Non-pigmented ciliary epithelial cell (primary cell): ENCODE results near the gene ADGRV1.
"Not testable (repeated sequence)": the region's sequence is repeated elsewhere in the genome, so short reads cannot be mapped to it uniquely, and the experiment has no call there.

Experiments used
- DNase-seq: peaks from one replicate; pipeline ENCODE4 v3.0.0-alpha.2; 2010; ENCODE audit warnings: low read depth

Gene ADGRV1

GRCh38 chr5:90654215-90654614, 95.6 kb downstream of the ADGRV1 start:
- DNase-seq, result no peak

- no peak for DNase-seq
Observed at GRCh38 chr5:90655423-90655822, 96.8 kb downstream of the ADGRV1 start.

GRCh38 chr5:90657030-90657429, 98.4 kb downstream of the ADGRV1 start:
- no peak for DNase-seq

GRCh38 chr5:90657788-90658187, 99.2 kb downstream of the ADGRV1 start:
- no peak for DNase-seq

DNA sequence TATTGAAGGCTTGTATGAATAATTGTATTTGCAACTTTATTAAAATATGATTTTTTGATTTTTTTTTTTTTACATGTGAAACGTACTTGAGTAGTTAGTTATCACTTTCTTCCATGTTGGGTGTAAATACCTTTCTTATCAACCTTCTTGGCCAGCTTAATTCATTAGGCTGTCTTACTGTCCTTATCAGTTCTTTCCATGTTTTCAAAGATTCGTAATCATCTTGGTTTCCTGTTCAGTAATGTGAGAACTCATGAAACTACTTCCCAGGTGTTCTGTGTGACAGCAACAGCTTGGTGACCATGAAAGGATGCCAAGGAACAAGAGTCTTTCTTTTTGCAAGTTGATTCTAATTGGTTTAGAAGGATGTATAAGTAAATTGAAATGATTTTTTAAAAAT, 100.0 kb downstream of the ADGRV1 start:
- DNase-seq, result no peak

DNA sequence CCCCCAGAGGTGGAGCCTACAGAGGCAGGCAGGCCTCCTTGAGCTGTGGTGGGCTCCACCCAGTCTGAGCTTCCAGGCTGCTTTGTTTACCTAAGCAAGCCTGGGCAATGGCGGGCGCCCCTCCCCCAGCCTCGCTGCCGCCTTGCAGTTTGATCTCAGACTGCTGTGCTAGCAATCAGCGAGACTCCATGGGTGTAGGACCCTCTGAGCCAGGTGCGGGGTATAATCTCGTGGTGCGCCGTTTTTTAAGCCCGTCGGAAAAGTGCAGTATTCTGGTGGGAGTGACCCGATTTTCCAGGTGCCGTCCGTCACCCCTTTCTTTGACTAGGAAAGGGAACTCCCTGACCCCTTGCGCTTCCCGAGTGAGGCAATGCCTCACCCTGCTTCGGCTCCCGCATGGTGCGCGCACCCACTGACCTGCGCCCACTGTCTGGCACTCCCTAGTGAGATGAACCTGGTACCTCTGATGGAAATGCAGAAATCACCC, 109.5 kb downstream of the ADGRV1 start:
- not testable (repeated sequence) for DNase-seq

DNA sequence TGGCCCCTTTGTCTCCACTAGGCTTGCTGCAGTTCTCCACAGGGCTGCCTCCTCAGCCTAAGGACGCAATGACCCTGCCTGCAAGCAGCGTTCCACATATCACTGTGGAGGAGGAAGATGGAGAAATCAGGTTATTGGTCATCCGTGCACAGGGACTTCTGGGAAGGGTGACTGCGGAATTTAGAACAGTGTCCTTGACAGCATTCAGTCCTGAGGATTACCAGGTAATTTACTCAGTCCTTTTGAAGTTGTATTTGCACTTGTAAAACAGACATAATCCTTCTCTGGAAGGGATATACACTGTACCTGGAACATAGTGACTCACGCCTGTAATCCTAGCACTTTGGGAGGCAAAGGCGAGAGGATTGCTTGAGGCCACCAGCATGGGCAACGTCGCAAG, 116.6 kb downstream of the ADGRV1 start:
- no peak for DNase-seq

GRCh38 chr5:90680921-90681563, 122.4 kb downstream of the ADGRV1 start:
- no peak for DNase-seq

GRCh38 chr5:90682278-90682677, 123.7 kb downstream of the ADGRV1 start:
- DNase-seq, result no peak

- no peak for DNase-seq
Observed at GRCh38 chr5:90685425-90686022, 126.9 kb downstream of the ADGRV1 start.

- DNase-seq, result not testable (repeated sequence)
Observed at GRCh38 chr5:90686363-90686762, 127.8 kb downstream of the ADGRV1 start.

GRCh38 chr5:90687458-90687857, 128.9 kb downstream of the ADGRV1 start:
- DNase-seq, result not testable (repeated sequence)

DNA sequence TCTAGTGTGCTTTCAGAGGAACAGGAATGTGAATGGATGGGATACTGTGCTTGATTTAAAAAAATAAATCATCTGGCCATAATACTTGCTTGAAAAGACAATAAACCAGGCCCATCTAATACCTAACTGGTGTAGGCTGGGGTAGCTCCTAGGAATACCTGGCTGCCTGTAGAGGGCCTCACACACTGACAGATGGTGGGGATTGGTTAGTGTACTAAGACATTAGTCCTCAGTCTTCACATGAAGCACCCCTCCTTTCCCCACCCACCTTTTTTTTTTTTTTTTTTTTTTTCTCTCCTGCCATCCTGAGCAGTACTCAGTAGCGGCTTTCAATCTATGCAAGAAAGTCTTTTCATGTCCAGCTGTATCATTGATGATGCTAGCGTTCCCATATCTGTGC, 130.5 kb downstream of the ADGRV1 start:
- no peak for DNase-seq

DNA sequence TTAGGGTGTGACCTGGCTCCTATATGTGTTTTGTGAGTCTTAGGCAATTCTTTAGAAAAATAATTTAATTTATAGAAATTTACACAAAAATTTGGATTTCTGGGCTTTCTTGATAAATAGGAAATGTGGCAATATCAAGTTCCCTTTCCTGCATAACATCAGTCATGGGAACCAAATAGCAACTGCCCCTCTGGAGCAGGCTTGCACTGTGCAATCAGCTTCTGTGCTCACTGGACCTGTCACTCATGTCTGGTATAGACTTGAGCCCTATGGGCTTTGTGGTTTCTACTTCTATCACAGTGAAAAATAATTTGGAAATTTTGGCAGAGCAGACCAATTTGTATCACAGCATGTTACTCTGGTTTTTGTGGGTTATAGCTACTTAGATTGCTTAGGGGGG, 131.7 kb downstream of the ADGRV1 start:
- DNase-seq, result no peak

DNA sequence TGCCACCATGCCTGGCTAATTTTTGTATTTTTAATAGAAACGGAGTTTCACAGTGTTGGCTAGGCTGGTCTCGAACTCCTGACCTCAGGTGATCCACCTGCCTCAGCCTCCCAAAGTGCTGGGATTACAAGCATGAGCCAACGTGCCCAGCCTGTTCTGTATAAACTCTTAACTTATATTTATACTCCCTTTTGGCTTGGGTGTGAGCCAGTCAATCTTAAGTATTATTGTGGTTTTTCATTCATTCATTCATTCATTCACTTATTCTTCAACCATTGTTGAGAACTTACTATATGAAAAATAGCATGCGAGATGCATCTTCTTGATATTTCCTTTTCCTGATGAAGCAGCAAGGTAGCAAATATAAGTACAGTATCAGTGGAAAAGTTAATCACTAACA, 132.9 kb downstream of the ADGRV1 start:
- no peak for DNase-seq

DNA sequence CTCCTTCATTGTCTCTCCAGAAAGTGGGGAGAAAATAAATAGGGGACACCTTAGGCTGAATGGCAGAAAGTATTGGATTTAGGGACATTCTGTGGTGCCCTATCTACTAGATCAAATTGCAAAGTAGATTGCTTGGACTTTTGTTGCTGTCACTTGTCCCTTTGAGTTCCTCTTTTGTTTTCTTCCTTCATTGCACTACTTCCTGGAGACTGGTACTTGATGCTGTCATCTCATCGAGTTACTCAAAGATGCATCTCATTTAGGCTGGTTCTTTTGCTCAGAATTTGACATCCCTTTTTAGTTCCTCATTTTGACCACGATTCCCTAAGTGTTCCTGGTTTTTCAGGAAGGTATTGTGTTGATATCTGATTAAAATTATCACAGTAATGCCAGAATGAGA, 137.6 kb downstream of the ADGRV1 start:
- DNase-seq, result no peak

GRCh38 chr5:90700299-90700698, 141.7 kb downstream of the ADGRV1 start:
- no peak for DNase-seq

DNA sequence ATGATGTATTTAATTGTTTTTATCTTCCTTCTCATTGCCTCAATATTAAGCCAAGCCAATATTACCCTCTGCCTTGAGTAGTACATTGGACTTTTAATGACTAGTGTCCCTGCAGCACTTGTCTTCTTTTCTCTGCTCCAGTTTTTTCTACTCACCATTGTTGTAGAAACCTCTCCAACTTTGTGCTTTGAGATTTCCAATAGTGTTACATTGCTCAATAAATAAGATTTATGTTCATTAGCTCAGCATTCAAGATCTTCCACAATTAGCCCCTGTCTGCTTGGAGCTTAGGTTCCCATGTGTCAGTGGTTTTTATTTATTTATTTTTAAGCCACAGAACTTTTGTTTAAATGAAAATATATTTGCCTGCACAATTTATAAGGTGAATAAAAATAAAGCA, 145.3 kb downstream of the ADGRV1 start:
- no peak for DNase-seq

- no peak for DNase-seq
Observed at GRCh38 chr5:90707698-90708097, 149.1 kb downstream of the ADGRV1 start.

DNA sequence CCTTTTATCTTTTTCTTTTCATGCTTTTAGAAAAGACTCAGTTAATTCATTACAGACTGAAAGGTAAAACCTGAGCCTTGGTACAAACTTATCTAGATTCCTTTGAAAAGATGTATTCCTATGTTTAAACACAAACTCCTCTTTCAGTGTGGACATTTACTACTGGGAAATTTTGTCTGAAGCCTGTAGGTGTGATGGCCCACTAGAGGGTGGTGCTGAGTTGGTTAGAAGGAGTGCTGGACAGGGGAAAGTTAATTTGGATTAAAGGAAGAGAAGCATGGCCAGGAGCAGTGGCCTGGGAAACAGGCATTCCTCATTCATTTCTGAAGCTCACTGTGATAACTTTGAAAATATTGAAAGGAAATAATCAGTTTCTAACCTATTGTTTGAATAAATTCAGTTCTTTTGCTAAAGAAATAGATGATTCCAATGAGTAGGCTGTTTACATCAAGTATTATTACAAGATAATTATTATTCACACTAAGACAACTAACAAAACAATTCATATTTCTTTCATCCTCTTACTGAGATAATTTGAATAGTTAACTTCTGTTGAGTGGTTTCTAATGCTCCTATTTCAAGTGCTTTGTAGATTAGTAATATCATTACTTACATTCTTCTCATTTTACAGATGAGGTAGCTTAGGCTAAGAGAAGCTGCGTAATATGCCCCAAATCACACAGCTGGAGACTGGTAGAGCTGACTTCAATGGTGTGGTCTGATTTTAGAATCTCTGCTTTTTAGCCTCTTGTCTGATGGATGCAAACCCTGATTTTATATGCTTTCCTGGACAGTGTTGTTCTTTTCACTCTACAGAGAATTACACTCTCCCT, 150.9 kb downstream of the ADGRV1 start:
- peak; percentile 24 for DNase-seq

GRCh38 chr5:90718387-90718786, 159.8 kb downstream of the ADGRV1 start:
- DNase-seq, result no peak

GRCh38 chr5:90739567-90739966, 181.0 kb downstream of the ADGRV1 start:
- no peak for DNase-seq

GRCh38 chr5:90740244-90740799, 181.7 kb downstream of the ADGRV1 start:
- no peak for DNase-seq
